HL-60 (cell line): ENCODE measurements around the gene CEACAM8.
"Not testable (repeated sequence)": the region's sequence is repeated elsewhere in the genome, so short reads cannot be mapped to it uniquely, and the experiment has no call there.

Experiments used
- DNase-seq, 2 experiments: peaks; one replicate each; pipeline ENCODE4 v3.0.0-alpha.2; 2010 to 2020; ENCODE audit warnings: low read depth in 1 of 2, low spot score in 1 of 2
- H3K27ac ChIP-seq: fragments of 250-450 bp; sonication (Bioruptor Pico); replicated peaks from 2 replicates; pipeline ENCODE4 v1.5.1; 2020; ENCODE audit warnings: mild to moderate bottlenecking, moderate library complexity
- H3K27me3 ChIP-seq: fragments of 250-450 bp; sonication (Bioruptor Pico); 2 replicates; pipeline ENCODE4 v1.5.1; 2021; ENCODE audit warnings: mild to moderate bottlenecking, moderate library complexity; ENCODE audit not compliant: insufficient read depth, poor library complexity, severe bottlenecking
- H3K4me3 ChIP-seq: replicated peaks from 2 replicates; pipeline ENCODE4 v1.5.1; 2011; ENCODE audit warnings: mild to moderate bottlenecking, control low read depth, low read length; ENCODE audit not compliant: insufficient read depth
- CTCF ChIP-seq: IDR thresholded peaks from one replicate; pipeline ENCODE4 v1.5.1; 2011; ENCODE audit warnings: low read length, control low read depth, inconsistent platforms; ENCODE audit not compliant: insufficient read depth
- GABPA ChIP-seq: IDR thresholded peaks from 2 replicates; pipeline ENCODE4 v1.6.1; 2012; ENCODE audit warnings: low read depth
- POLR2AphosphoS5 ChIP-seq: IDR thresholded peaks from 2 replicates; pipeline ENCODE4 v1.6.1; 2012; ENCODE audit warnings: low read depth
- REST ChIP-seq: IDR thresholded peaks from 2 replicates; pipeline ENCODE4 v1.6.1; 2012; ENCODE audit warnings: low read depth; ENCODE audit not compliant: insufficient replicate concordance
- SPI1 ChIP-seq: IDR thresholded peaks from 2 replicates; pipeline ENCODE4 v1.6.1; 2012; ENCODE audit warnings: low read depth, mild to moderate bottlenecking, borderline replicate concordance

CEACAM8 gene

GRCh38 chr19:42542791-42543190 lies 51.9 kb downstream of the CEACAM8 start:
- H3K27me3 ChIP-seq: no peaks in the 10 kb centered on the region

DNA sequence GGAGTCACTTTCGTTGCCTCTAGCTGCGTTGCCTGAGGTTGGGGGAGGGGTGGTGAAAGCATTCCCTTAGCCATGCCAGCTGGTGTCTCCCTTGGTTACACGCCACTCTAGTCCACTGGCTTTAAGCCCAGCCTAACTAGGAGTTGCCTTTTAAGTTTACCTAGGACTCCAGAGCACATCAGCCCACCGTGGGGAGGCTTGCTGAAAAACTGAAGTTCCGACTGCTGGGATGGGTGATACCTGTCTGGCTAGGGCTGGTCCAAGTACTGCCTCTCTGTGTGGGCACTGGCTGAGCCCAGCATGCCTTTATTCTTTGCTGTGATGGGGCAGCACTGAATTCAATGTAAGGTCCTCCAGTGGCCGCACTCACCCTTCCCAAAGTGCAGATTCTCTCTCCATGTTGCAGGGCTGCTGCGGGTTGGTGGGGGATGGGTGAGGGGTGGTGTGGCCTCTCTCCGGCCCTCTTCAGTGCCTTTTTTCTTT lies 54.6 kb downstream of the CEACAM8 start:
- peaks cover 3% of the 10 kb centered on the region for H3K27me3 ChIP-seq
- H3K4me3 ChIP-seq: no peak overlapping the region
- H3K27ac ChIP-seq: no peak overlapping the region
- TF ChIP-seq POLR2AphosphoS5: no peak
- TF ChIP-seq CTCF: no peak
- no peak for TF ChIP-seq SPI1
- no peak for TF ChIP-seq REST
- no peak for TF ChIP-seq GABPA
- no peak for DNase-seq

More at GRCh38 chr19:42542791-42543190, 51.9 kb downstream of the CEACAM8 start:
- no peak for TF ChIP-seq CTCF
- no peak for TF ChIP-seq GABPA
- TF ChIP-seq REST: no peak
- TF ChIP-seq POLR2AphosphoS5: no peak
- no peak overlapping the region for H3K27ac ChIP-seq
- DNase-seq: no peak
- no peak overlapping the region for H3K4me3 ChIP-seq

GRCh38 chr19:42538841-42539709 lies 55.6 kb downstream of the CEACAM8 start:
- DNase-seq: no peak
- Histone ChIP-seq H3K27me3 (peaks cover 3% of the 10 kb centered on the region), H3K4me3 (no peak overlapping the region), H3K27ac (no peak overlapping the region)
- no peak for TF ChIP-seq GABPA
- no peak for TF ChIP-seq POLR2AphosphoS5
- no peak for TF ChIP-seq SPI1
- no peak for TF ChIP-seq CTCF

DNA sequence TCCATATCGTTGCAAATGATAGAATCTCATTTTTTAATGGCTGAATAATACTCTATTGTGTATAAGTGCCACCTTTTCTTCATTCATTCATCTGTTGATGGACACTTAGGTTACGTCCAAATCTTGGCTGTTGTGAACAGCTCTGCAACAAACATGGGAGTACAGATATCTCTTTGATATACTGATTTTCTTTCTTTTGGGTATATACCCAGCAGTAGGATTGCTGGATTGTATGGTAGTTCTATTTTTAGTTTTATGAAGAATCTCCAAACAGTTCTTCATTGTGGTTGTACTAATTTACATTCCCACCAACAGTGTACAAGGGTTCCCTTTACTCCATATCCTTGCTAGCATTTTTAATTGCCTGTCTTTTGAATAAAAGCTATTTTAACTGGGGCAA lies 59.4 kb downstream of the CEACAM8 start:
- H3K27ac ChIP-seq, DNase-seq, H3K27me3 ChIP-seq, H3K4me3 ChIP-seq: not testable (repeated sequence)
